Measurements from ENCODE around the gene SIK2.

The SIK2 gene

DNA sequence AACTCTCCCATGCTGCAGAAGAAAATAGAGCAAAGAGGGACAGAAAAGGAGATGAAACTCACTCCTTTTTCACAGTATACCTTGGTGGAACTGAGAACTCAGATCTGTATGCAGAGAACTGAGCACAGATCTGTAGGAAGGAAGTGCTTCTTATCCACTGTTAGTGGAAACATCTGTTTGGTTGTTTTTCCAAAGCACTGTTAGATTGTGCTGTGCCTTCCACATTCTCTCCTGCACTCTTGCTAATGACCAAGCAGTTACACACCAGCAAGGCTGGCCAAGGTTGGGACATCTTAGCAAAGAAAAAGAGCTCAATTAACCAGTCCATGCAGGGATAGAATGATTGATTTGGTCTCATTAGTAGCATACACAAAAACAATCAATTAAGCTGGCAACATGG lies 20.1 kb upstream of the SIK2 start:
- DNase-seq (ENCODE audit: low spot score) = no peak

DNA sequence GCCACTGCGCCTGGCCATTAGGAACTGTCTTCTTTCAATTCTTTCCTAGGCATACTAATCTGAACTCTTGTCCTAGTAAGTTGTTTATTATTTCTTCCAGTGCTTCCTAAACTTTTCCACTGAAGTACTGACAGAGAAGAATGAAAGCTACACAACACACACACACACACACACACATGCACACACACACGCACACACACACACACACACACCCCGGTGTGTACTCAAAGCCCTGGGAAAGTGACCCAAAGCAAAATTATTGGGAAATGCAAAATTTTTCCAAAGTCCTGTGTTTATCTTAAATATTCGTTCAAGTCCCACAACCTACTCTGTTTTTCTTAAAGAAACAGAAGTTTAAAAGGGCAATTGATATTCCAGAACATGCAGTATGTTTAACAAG lies 19.4 kb upstream of the SIK2 start:
- no peak for DNase-seq (ENCODE audit: low spot score)

DNA sequence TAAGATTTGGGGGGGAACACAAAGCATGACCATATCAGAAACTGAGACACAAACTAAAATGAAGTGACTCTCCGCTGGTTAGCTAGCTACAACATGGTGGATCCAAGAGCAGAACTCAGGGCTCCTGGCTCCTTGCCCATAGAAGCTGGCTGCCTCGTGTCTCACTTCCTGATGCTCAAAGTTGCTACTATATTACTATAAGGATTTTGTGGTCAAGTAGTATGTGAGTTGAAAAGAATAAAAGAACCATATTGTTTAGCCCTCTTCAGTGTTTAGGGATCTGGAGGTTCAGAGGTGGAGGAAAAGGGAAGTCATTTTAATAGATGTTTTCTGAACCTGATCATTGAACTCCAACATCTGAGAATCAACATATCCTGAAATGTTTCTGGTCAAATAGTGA lies 16.9 kb upstream of the SIK2 start:
- DNase-seq (ENCODE audit: low spot score) = no peak

- peak; percentile 86 for DNase-seq (ENCODE audit: low spot score)
Measured at GRCh38 chr11:111586388-111586831, 15.8 kb upstream of the SIK2 start.

GRCh38 chr11:111589114-111589513 lies 13.1 kb upstream of the SIK2 start:
- no peak for DNase-seq (ENCODE audit: low spot score)

GRCh38 chr11:111589886-111590499 lies 12.3 kb upstream of the SIK2 start:
- no peak for DNase-seq (ENCODE audit: low spot score)

GRCh38 chr11:111591187-111591960 lies 10.9 kb upstream of the SIK2 start:
- DNase-seq (ENCODE audit: low spot score) = no peak

GRCh38 chr11:111592491-111592890 lies 9.8 kb upstream of the SIK2 start:
- DNase-seq (ENCODE audit: low spot score) = no peak

GRCh38 chr11:111596319-111596718 lies 5.9 kb upstream of the SIK2 start:
- DNase-seq (ENCODE audit: low spot score) = no peak

- DNase-seq (ENCODE audit: low spot score) = no peak
Measured at GRCh38 chr11:111598148-111598547, 4.1 kb upstream of the SIK2 start.

DNA sequence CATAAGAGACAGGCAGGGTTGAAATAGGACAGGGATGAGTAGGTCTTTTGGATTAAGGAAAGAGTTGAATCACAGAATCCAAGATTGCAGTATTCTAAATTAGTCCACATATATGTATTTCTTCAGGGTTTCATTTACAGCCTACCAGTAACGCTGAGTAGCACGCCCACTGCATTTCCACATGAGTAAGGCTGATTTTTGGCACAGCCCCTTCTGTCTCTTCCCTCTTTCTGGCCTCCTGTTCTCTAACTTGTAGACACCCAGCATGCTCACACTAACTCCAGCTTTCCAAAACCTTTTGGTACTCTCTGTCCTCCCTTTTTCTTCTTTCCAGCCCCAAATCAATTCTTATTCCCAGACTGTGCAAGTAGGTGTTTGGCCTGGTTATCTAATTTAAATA lies 3.7 kb upstream of the SIK2 start:
- DNase-seq (ENCODE audit: low spot score) = no peak

GRCh38 chr11:111601636-111601978 lies 642 bp upstream of the SIK2 start:
- no peak for DNase-seq (ENCODE audit: low spot score)

- peak; percentile 63 for DNase-seq (ENCODE audit: low spot score)
Measured at GRCh38 chr11:111602865-111603610, 789 bp downstream of the SIK2 start.

- DNase-seq (ENCODE audit: low spot score) = no peak
Measured at GRCh38 chr11:111603611-111604130, 1.4 kb downstream of the SIK2 start.

DNA sequence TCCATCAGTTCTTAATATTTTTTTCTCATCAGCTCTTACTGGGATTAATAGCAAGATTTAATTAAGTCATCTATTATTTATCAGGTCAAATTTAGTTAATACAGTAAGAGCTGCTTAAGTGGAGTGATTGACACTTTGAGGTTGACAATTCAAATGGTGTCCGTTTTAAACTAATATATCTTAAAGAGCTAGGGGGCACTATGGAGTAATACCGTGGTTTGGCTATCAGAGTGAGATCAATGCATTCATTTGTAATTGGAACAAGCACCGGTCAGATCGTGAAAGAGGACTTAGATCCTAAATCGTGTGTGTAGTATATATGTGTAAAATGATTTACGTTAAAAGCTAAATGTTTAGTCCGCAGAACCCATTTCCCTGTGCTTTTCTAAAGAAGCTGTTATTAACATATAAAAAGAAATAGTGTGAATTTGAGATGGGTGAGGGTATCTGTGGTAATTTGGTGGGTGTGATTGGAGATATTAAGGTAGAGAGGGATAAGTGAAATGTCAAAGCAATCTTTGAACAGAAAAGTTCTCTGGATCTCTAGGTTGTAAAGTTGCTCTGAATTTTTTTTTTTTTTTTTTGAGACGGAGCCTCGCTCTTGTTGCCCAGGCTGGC lies 2.3 kb downstream of the SIK2 start:
- DNase-seq (ENCODE audit: low spot score) = peak; percentile 79

DNA sequence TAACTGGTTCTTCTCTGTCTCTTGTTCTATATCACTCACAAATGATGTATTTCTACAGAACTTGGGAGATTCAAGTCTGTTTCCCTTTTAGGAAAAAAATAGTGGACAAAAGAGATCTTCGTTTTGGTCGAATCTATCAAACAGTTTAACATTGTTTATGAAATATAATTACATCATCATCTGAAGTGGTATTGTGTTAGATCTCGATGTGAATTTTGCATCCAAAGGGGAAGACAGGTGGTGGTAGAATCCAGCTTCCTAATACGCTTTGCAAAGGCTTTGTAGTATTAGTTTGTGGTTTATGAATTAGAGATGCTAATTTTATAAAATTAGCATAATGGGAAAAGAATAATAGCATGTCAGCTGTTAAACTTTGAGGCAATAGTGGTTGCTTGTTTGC lies 3.4 kb downstream of the SIK2 start:
- no peak for DNase-seq (ENCODE audit: low spot score)

GRCh38 chr11:111606986-111607385 lies 4.7 kb downstream of the SIK2 start:
- DNase-seq (ENCODE audit: low spot score) = no peak

GRCh38 chr11:111607751-111608150 lies 5.5 kb downstream of the SIK2 start:
- DNase-seq (ENCODE audit: low spot score) = no peak

DNA sequence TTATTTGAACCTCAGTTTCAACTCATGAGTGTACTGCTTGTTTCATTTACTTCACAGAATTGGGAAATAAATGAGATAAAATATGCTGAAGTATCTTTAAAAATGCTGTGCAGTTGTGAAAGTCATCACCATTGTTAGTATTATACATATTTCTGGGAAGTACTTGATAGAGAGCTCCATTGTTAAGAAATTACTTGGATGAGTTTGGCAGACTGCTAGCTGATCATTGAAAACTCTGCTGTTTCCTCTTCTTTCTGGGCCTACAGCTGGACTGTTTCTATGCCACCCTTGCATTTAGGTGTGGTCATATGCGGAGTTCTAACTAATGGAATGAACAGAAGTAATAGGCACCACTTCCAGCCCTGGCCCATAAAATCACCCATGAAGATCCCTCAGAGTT lies 10.0 kb downstream of the SIK2 start:
- DNase-seq (ENCODE audit: low spot score) = no peak

DNA sequence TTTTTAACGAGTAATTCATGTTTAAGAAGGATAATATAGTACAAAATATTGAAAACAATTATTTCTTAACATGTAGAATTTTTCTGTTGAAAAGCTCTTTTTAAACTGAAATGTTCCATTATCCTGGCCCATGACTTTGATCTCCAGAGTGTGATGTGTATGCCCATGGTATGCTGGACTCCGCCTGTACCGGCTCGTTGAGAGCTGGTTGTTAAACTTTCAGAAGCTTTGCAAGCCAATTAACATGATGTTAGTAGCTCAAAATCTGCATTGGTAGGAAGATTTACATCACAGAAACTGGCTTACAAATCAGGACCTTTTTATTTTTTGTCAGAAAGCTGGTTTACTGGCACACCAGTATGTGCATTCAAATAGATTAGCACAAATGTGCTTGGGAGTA lies 15.0 kb downstream of the SIK2 start:
- DNase-seq (ENCODE audit: low spot score) = no peak

DNA sequence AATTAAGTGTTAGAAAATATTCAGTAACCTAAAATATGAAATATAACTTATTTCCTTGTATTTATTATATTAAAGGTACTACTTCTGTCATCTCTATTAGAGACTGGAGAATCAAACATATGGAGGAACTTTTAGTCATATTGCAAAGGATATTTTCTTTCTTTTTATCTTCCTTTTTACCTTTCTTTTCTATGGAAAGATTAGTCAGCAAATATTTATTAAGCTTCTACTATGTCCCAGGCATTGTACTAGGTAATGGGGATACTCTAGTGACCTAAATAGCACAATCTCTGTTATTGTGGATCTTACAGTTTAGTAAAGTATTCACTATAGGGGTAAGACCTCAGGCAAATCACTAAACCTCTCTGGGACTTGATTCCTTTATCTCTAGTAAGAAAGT lies 18.3 kb downstream of the SIK2 start:
- DNase-seq (ENCODE audit: low spot score) = no peak

GRCh38 chr11:111623527-111624030 lies 21.3 kb downstream of the SIK2 start:
- no peak for DNase-seq (ENCODE audit: low spot score)
